GM23338 (cell line): Measurements from ENCODE around the gene RAB36. TPM values are rescaled to one million over a fixed set of nuclear protein-coding genes. Genes with fewer than 3 reads are reported as not detected.

Experiments used
- ATAC-seq: fragments of 200-7000 bp; cut with Tn5 transposase; 3 replicates; pipeline ENCODE4 v1.9.1; 2020
- DNase-seq: peaks from one replicate; pipeline ENCODE4 v3.0.0-alpha.2; 2015; ENCODE audit warnings: low spot score
- H2AFZ ChIP-seq: fragments of 200-600 bp; sonication (generic); 2 replicates; pipeline ENCODE4 v1.8.0; 2016; ENCODE audit warnings: antibody characterized with exemption, mild to moderate bottlenecking, moderate library complexity
- H3F3A ChIP-seq: fragments of 200-600 bp; sonication (generic); replicated peaks from 2 replicates; pipeline ENCODE4 v1.8.0; 2017; ENCODE audit warnings: antibody characterized with exemption, mixed run types, low read depth
- H3K27ac ChIP-seq: fragments of 200-600 bp; sonication (generic); 2 replicates; pipeline ENCODE4 v1.6.1; 2016; ENCODE audit warnings: low read depth
- H3K27me3 ChIP-seq: fragments of 200-600 bp; sonication (generic); 2 replicates; pipeline ENCODE4 v1.8.0; 2016; ENCODE audit warnings: mild to moderate bottlenecking, mixed run types, moderate library complexity; ENCODE audit not compliant: insufficient read depth
- H3K36me3 ChIP-seq: fragments of 200-600 bp; sonication (generic); 2 replicates; pipeline ENCODE4 v1.8.0; 2016; ENCODE audit warnings: mild to moderate bottlenecking; ENCODE audit not compliant: insufficient read depth
- H3K4me1 ChIP-seq: fragments of 200-600 bp; sonication (generic); 2 replicates; pipeline ENCODE4 v1.8.0; 2016; ENCODE audit warnings: mild to moderate bottlenecking, moderate library complexity; ENCODE audit not compliant: insufficient read depth
- H3K4me2 ChIP-seq: fragments of 200-600 bp; sonication (generic); 2 replicates; pipeline ENCODE4 v1.7.1; 2017; ENCODE audit warnings: mixed run types
- H3K4me3 ChIP-seq: fragments of 200-600 bp; sonication (generic); 2 replicates; pipeline ENCODE4 v1.6.1; 2016; ENCODE audit warnings: mixed run types
- H3K79me2 ChIP-seq: fragments of 200-600 bp; sonication (generic); replicated peaks from 2 replicates; pipeline ENCODE4 v1.8.0; 2017; ENCODE audit warnings: mild to moderate bottlenecking; ENCODE audit not compliant: insufficient read depth
- H3K9me2 ChIP-seq: fragments of 200-600 bp; sonication (generic); 2 replicates; pipeline ENCODE4 v1.8.0; 2017; ENCODE audit not compliant: insufficient read depth
- H4K20me1 ChIP-seq: fragments of 200-600 bp; sonication (generic); replicated peaks from 2 replicates; pipeline ENCODE4 v1.8.0; 2017; ENCODE audit warnings: mild to moderate bottlenecking; ENCODE audit not compliant: insufficient read depth
- H3K27ac Mint-ChIP-seq: 2 replicates; pipeline ENCODE4 v1.8.0; 2020; ENCODE audit warnings: inconsistent platforms, mild to moderate bottlenecking, moderate library complexity, mixed read lengths
- H3K27me3 Mint-ChIP-seq: 3 replicates; pipeline ENCODE4 v1.8.0; 2022; ENCODE audit warnings: low read depth, mild to moderate bottlenecking, moderate library complexity, mixed read lengths, inconsistent platforms; ENCODE audit not compliant: insufficient read depth, poor library complexity
- H3K36me3 Mint-ChIP-seq: 3 replicates; pipeline ENCODE4 v1.8.0; 2021; ENCODE audit warnings: low read depth, mild to moderate bottlenecking, inconsistent platforms, moderate library complexity, mixed read lengths
- H3K4me1 Mint-ChIP-seq: 3 replicates; pipeline ENCODE4 v1.8.0; 2020; ENCODE audit warnings: mild to moderate bottlenecking, inconsistent platforms, mixed read lengths
- H3K4me3 Mint-ChIP-seq: 3 replicates; pipeline ENCODE4 v1.8.0; 2021; ENCODE audit warnings: moderate library complexity, mild to moderate bottlenecking, inconsistent platforms, mixed read lengths
- H3K9me3 Mint-ChIP-seq: 3 replicates; pipeline ENCODE4 v1.8.0; 2020; ENCODE audit warnings: moderate library complexity, mild to moderate bottlenecking, inconsistent platforms, mixed read lengths
- CREB1 ChIP-seq: fragments of 250-450 bp; sonication (Bioruptor Pico); IDR thresholded peaks from 2 replicates; pipeline ENCODE4 v1.5.0; 2020; ENCODE audit warnings: low read depth, mild to moderate bottlenecking, moderate library complexity
- EZH2 ChIP-seq: fragments of 200-600 bp; sonication (generic); IDR thresholded peaks from one replicate; pipeline ENCODE4 v1.8.0; 2017; ENCODE audit warnings: antibody characterized with exemption, mild to moderate bottlenecking, low read depth; ENCODE audit not compliant: unreplicated experiment
- JUNB ChIP-seq: IDR thresholded peaks from one replicate; pipeline ENCODE4 v1.6.1; 2016; ENCODE audit warnings: antibody characterized with exemption; ENCODE audit not compliant: unreplicated experiment
- POLR2AphosphoS5 ChIP-seq: IDR thresholded peaks from 2 replicates; pipeline ENCODE4 v1.6.1; 2016; ENCODE audit warnings: antibody characterized with exemption, low read depth
- STAT1 ChIP-seq: IDR thresholded peaks from one replicate; pipeline ENCODE4 v1.6.1; 2016; ENCODE audit warnings: antibody characterized with exemption; ENCODE audit not compliant: unreplicated experiment
- ZNF114 ChIP-seq: fragments of 250-450 bp; sonication (Bioruptor Pico); IDR thresholded peaks from 2 replicates; pipeline ENCODE4 v1.5.0; 2020; ENCODE audit warnings: mild to moderate bottlenecking, moderate library complexity
- polyA plus RNA-seq: library from polyadenylated mRNA; unstranded; fragments of >200 nt; fragmentation: Nextera tagmentation; extraction: Ambion mirVana; gene quantifications from 2 replicates; pipeline ENCODE4 v1.2.1, GENCODE V29; 2016
- total RNA-seq: library from RNA; depleted of rRNA; stranded (reverse); fragments of >200 nt; shearing (Covaris generic); gene quantifications from 2 replicates; pipeline ENCODE4 v1.2.3, GENCODE V29; 2014
- TF ChIP-seq, protein P1 (sequence below), 2 experiments: fragments of 200-600 bp in 1 of 2; sonication (generic) in 1 of 2; conservative IDR thresholded peaks; 2 replicates each; pipeline versions ENCODE4 v1.5.1 to v1.6.1; 2016 to 2017; ENCODE audit warnings: antibody characterized with exemption in 2 of 2, low read depth in 2 of 2, mild to moderate bottlenecking in 2 of 2, moderate library complexity in 1 of 2
- TF ChIP-seq, protein P2 (sequence below): IDR thresholded peaks from one replicate; pipeline ENCODE4 v1.6.1; 2018; ENCODE audit warnings: antibody characterized with exemption; ENCODE audit not compliant: unreplicated experiment

Gene RAB36
- total and polyA plus RNA-seq, 2 experiments from 2014 or later = 0.58 to 1.2 TPM

DNA sequence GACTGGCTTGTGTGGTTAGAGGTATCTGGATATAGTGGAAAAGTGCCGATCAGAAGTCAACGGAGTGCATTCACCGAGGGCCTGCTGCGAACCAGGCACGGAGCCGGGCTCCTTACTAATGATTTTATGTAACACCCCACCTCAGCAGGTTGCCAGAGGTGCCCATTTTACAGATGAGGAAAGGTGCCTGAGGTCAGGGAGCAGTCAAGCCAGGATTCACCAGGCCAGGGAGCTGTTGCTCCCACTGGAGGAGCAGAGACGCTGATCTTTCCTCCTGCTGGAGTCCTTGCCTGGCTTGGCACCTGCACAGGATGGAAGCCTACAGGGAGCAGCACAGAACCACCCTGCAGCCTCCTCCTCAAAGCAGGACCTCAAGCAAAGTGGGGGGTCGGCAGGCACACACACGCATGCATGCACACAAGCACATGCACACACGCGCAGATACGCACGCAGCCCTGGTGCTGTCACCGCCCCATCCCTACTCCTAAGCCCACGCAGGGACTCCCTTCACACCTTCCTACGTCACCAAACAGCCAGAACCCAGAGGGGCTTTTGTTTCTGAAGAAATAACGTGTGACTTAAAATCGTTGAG lies 19.7 kb upstream of the RAB36 start:
- no peak overlapping the region for H3K27ac ChIP-seq
- Mint-ChIP-seq H3K36me3 (no peaks in the 10 kb centered on the region), H3K27me3 (peaks cover 17% of the 10 kb centered on the region), H3K27ac (no peak overlapping the region), H3K4me1 (peaks cover 2% of the 10 kb centered on the region; the same call in 2 of the 3 replicates), H3K4me3 (no peak overlapping the region; the same call in 2 of the 3 replicates), H3K9me3 (peaks cover 2% of the 10 kb centered on the region; the same call in 1 of the 3 replicates)
- no peak overlapping the region for H3K4me3 ChIP-seq
- TF ChIP-seq CREB1 (CRISPR knock-in tag) = no peak
- TF ChIP-seq EZH2 = no peak
- TF ChIP-seq, protein P1, sequence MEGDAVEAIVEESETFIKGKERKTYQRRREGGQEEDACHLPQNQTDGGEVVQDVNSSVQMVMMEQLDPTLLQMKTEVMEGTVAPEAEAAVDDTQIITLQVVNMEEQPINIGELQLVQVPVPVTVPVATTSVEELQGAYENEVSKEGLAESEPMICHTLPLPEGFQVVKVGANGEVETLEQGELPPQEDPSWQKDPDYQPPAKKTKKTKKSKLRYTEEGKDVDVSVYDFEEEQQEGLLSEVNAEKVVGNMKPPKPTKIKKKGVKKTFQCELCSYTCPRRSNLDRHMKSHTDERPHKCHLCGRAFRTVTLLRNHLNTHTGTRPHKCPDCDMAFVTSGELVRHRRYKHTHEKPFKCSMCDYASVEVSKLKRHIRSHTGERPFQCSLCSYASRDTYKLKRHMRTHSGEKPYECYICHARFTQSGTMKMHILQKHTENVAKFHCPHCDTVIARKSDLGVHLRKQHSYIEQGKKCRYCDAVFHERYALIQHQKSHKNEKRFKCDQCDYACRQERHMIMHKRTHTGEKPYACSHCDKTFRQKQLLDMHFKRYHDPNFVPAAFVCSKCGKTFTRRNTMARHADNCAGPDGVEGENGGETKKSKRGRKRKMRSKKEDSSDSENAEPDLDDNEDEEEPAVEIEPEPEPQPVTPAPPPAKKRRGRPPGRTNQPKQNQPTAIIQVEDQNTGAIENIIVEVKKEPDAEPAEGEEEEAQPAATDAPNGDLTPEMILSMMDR (conservative IDR thresholded peaks at IDR 0.05; ENCODE audit: low read depth in 2 of 2) = no peak
- TF ChIP-seq JUNB = no peak
- TF ChIP-seq POLR2AphosphoS5 = no peak
- no peak for TF ChIP-seq STAT1
- TF ChIP-seq, protein P2, sequence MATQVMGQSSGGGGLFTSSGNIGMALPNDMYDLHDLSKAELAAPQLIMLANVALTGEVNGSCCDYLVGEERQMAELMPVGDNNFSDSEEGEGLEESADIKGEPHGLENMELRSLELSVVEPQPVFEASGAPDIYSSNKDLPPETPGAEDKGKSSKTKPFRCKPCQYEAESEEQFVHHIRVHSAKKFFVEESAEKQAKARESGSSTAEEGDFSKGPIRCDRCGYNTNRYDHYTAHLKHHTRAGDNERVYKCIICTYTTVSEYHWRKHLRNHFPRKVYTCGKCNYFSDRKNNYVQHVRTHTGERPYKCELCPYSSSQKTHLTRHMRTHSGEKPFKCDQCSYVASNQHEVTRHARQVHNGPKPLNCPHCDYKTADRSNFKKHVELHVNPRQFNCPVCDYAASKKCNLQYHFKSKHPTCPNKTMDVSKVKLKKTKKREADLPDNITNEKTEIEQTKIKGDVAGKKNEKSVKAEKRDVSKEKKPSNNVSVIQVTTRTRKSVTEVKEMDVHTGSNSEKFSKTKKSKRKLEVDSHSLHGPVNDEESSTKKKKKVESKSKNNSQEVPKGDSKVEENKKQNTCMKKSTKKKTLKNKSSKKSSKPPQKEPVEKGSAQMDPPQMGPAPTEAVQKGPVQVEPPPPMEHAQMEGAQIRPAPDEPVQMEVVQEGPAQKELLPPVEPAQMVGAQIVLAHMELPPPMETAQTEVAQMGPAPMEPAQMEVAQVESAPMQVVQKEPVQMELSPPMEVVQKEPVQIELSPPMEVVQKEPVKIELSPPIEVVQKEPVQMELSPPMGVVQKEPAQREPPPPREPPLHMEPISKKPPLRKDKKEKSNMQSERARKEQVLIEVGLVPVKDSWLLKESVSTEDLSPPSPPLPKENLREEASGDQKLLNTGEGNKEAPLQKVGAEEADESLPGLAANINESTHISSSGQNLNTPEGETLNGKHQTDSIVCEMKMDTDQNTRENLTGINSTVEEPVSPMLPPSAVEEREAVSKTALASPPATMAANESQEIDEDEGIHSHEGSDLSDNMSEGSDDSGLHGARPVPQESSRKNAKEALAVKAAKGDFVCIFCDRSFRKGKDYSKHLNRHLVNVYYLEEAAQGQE = no peak
- H3K36me3 ChIP-seq = no peaks in the 10 kb centered on the region
- H3K79me2 ChIP-seq = no peaks in the 10 kb centered on the region
- H3F3A ChIP-seq = no peaks in the 10 kb centered on the region
- no peaks in the 10 kb centered on the region for H3K27me3 ChIP-seq
- no peak overlapping the region for H2AFZ ChIP-seq
- no peaks in the 10 kb centered on the region for H4K20me1 ChIP-seq
- no peak overlapping the region for H3K4me2 ChIP-seq
- no peaks in the 10 kb centered on the region for H3K4me1 ChIP-seq
- H3K9me2 ChIP-seq = no peaks in the 10 kb centered on the region
- DNase-seq = no peak
- no peak for ATAC-seq

DNA sequence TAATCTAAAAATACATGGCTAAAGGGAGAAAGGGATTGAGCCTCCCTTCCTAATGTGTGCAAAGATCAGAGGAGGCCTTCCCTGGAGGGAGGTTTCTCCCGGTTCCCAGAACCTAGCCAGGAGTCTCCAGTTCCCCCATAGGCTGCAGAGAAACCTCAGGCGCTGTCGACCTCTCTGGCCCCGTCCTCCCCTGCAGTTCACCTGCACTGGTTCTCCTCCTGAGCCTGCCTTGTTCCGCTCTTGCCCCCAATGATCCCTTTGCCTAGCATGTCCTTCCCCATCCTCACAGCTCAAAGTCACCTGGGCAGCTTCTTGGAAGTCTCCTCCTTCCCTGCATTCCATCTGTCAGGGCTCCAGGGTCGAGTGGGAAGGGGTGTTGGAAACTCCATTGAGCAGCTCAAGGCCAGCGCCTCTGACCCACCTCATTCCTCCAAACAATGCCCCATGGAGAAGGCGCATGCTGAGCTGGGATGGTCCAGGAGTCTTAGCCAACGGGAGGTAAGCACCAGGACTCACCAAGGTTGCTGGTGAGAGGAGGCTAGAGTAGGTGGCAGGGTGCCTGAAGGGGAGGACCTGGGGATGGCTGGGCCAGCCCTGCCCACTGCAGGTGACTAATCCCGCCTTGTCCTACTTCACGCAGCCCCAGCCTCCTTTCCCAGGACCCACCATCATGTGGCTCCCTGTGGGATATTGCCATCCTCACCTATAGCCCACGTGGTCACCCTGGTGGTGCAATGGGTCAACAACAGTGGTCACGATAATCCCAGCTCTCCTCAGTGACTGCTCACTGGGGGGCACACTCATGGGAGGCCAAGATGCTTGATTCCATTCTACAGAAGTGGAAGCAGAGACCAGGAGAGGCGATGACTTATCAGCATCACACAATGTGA lies 18.9 kb upstream of the RAB36 start:
- Histone ChIP-seq H3K4me3 (no peak overlapping the region), H4K20me1 (no peaks in the 10 kb centered on the region), H3K36me3 (no peaks in the 10 kb centered on the region), H3K4me2 (no peak overlapping the region), H3K4me1 (no peaks in the 10 kb centered on the region), H3K27me3 (no peaks in the 10 kb centered on the region), H3K27ac (no peak overlapping the region), H3F3A (no peaks in the 10 kb centered on the region), H3K9me2 (no peaks in the 10 kb centered on the region), H3K79me2 (no peaks in the 10 kb centered on the region), H2AFZ (no peak overlapping the region)
- Mint-ChIP-seq H3K4me1 (peaks cover 2% of the 10 kb centered on the region; the same call in 2 of the 3 replicates), H3K9me3 (peaks cover 2% of the 10 kb centered on the region; the same call in 1 of the 3 replicates), H3K27me3 (peaks cover 16% of the 10 kb centered on the region), H3K4me3 (no peak overlapping the region; the same call in 2 of the 3 replicates), H3K27ac (no peak overlapping the region), H3K36me3 (no peaks in the 10 kb centered on the region)
- no peak for TF ChIP-seq EZH2
- TF ChIP-seq, protein P2 = no peak
- no peak for TF ChIP-seq ZNF114
- TF ChIP-seq POLR2AphosphoS5 = no peak
- DNase-seq = no peak
- ATAC-seq = no peak
